OCI-LY7 (cell line): ENCODE results near the gene MRFAP1L1. TPM values are rescaled to one million over a fixed set of nuclear protein-coding genes. Genes with fewer than 3 reads are reported as not detected.

Source experiments
- BruUV-seq: library from RNA; stranded (reverse); fragments of 400-500 nt; replicated peaks from 2 replicates; lab custom pipeline; 2021; lab: Mats Ljungman, UMichigan
- CTCF ChIA-PET: fragments of 300-600 bp; sonication (Branson Sonifier 250); formaldehyde crosslinking; loops from one replicate; lab custom pipeline; 2022; ENCODE audit warnings: antibody characterized with exemption; ENCODE audit not compliant: unreplicated experiment; lab: Charles Lee
- POLR2A ChIA-PET: fragments of 300-600 bp; sonication (Branson Sonifier 250); formaldehyde crosslinking; loops from one replicate; lab custom pipeline; 2022; ENCODE audit warnings: antibody characterized with exemption; lab: Charles Lee
- DNase-seq: peaks from one replicate; pipeline ENCODE4 v3.0.0-alpha.2; 2015; ENCODE audit warnings: low spot score
- H2AFZ ChIP-seq: fragments of 200-600 bp; sonication (generic), shearing (Covaris generic); 2 replicates; pipeline ENCODE4 v1.6.1; 2014; ENCODE audit warnings: mild to moderate bottlenecking, antibody characterized with exemption, low read length, moderate library complexity
- H3K27ac ChIP-seq: fragments of 200-600 bp; sonication (generic); 2 replicates; pipeline ENCODE4 v1.5.1; 2014; ENCODE audit warnings: mixed run types, low read depth, mild to moderate bottlenecking, moderate library complexity, low read length, inconsistent platforms; ENCODE audit not compliant: poor library complexity, severe bottlenecking
- H3K36me3 ChIP-seq: fragments of 200-600 bp; sonication (generic); 2 replicates; pipeline ENCODE4 v1.6.1; 2014; ENCODE audit warnings: mild to moderate bottlenecking, antibody characterized with exemption, low read length, moderate library complexity, mixed read lengths; ENCODE audit not compliant: insufficient read depth
- H3K4me1 ChIP-seq: fragments of 200-600 bp; sonication (generic); 2 replicates; pipeline ENCODE4 v1.5.1; 2014; ENCODE audit warnings: mild to moderate bottlenecking, low read length; ENCODE audit not compliant: insufficient read depth, poor library complexity, severe bottlenecking
- H3K4me2 ChIP-seq: fragments of 200-600 bp; sonication (generic); 2 replicates; pipeline ENCODE4 v1.6.1; 2014; ENCODE audit warnings: mild to moderate bottlenecking, low read length
- H3K4me3 ChIP-seq: fragments of 200-600 bp; sonication (generic); 2 replicates; pipeline ENCODE4 v1.5.1; 2014; ENCODE audit warnings: mild to moderate bottlenecking, low read depth, low read length; ENCODE audit not compliant: poor library complexity, severe bottlenecking
- H3K79me2 ChIP-seq: fragments of 200-600 bp; sonication (generic); 2 replicates; pipeline ENCODE4 v1.6.1; 2016; ENCODE audit warnings: low read depth, mild to moderate bottlenecking, low read length, moderate library complexity, mixed read lengths; ENCODE audit not compliant: insufficient read depth
- H3K9me2 ChIP-seq: fragments of 200-600 bp; sonication (generic); 2 replicates; pipeline ENCODE4 v1.6.1; 2016; ENCODE audit warnings: mild to moderate bottlenecking, low read length, mixed read lengths; ENCODE audit not compliant: insufficient read depth
- H3K9me3 ChIP-seq: fragments of 200-600 bp; sonication (generic); 2 replicates; pipeline ENCODE4 v1.6.1; 2014; ENCODE audit warnings: mild to moderate bottlenecking, mixed run types, low read length, mixed read lengths
- H4K20me1 ChIP-seq: fragments of 200-600 bp; sonication (generic); 2 replicates; pipeline ENCODE4 v1.6.1; 2014; ENCODE audit warnings: mild to moderate bottlenecking, antibody characterized with exemption, low read length, moderate library complexity, mixed read lengths; ENCODE audit not compliant: insufficient read depth
- EZH2phosphoT487 ChIP-seq: fragments of 200-600 bp; sonication (generic); IDR thresholded peaks from 2 replicates; pipeline ENCODE4 v1.6.1; 2018; ENCODE audit warnings: low read depth, borderline replicate concordance, mild to moderate bottlenecking, mixed run types, antibody characterized with exemption, low read length, moderate library complexity, mixed read lengths
- intact Hi-C: fragments of 100-400 bp; cut with micrococcal nuclease; formaldehyde crosslinking; loops from one replicate; pipeline ENCODE4 v1.10.0; 2022; ENCODE audit not compliant: unreplicated experiment
- total RNA-seq, 2 experiments: library from RNA; depleted of rRNA in 1 of 2; stranded (reverse); fragments of >200 nt in 1 of 2; shearing (Covaris generic) in 1 of 2; gene quantifications; 2 replicates each; pipeline ENCODE4 v1.2.3, GENCODE V29; 2014 to 2022
- TF ChIP-seq, protein P1 (sequence below): fragments of 200-600 bp; sonication (generic); conservative IDR thresholded peaks from 2 replicates; pipeline ENCODE4 v1.5.1; 2014; ENCODE audit warnings: mild to moderate bottlenecking, antibody characterized with exemption, low read length, moderate library complexity, mixed read lengths

MRFAP1L1 gene
- total RNA-seq, 2 experiments from 2014 or later = 49.3 to 50.5 TPM

DNA sequence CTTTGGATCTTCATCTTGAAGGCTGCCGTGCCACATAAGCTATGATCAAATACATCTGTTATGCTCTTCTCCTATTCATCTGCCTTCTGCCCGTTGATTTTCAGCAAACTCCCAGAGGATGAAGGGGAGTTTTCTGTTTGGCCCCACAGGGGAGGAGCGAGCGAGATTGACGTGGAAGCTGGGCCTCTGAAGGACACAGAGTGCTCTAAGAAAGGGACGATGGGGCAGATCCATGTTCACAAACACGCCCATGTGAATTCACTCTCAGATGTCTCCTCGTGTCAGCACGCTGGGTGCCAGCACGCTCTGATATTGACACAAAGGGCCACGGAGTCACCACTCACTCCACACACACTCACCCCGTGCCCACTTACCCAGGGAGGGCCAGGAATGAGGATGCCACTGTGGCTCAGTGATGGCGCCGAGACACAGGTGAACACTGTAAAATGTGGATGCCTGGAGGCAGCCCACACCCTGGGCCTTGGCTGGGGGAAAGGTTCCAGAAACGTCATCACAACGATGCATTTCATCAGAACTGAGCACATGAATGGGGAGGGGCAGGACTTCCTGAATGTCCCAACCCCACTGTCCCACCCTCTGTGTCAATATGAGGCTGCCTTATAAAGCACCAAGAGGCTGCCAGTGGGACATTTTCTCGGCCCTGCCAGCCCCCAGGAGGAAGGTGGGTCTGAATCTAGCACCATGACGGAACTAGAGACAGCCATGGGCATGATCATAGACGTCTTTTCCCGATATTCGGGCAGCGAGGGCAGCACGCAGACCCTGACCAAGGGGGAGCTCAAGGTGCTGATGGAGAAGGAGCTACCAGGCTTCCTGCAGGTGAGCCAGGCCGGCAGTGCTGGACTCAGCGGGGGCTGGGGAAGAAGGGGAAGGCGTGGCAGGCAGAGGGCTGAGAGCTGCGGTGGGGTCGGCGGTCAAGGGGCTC is 16.2 kb downstream of the MRFAP1L1 start, which contains the start of gene S100P:
S100P (plus strand) TSS at position 648 of the 946 bp plus-strand sequence; CDS start at position 703, 55 bp downstream.
- Histone ChIP-seq H3K4me2 (no peak within 1 kb of the TSS), H4K20me1 (no peaks in the 10 kb centered on the region), H3K9me2 (no peaks in the 10 kb centered on the region), H3K9me3 (no peaks in the 10 kb centered on the region), H2AFZ (no peak within 1 kb of the TSS), H3K79me2 (no peaks in the 10 kb centered on the region), H3K4me1 (no peaks in the 10 kb centered on the region), H3K4me3 (no peak within 1 kb of the TSS), H3K36me3 (no peaks in the 10 kb centered on the region), H3K27ac (no peak within 1 kb of the TSS)
- CTCF ChIA-PET = interaction anchor here (0.7 kb wide), 1 partner anchor 1257 kb away, joined by 3 read pairs; no protein-coding TSS in a partner anchor
- intact Hi-C loops = no loop called here
- DNase-seq = no peak
- POLR2A ChIA-PET = no interaction called here
- TF ChIP-seq EZH2phosphoT487 = no peak
- no TSS peak for BruUV-seq

- Histone ChIP-seq H3K4me3 (no peak overlapping the region), H3K36me3 (no peaks in the 10 kb centered on the region), H2AFZ (no peak overlapping the region), H3K4me1 (no peaks in the 10 kb centered on the region), H3K27ac (no peak overlapping the region), H3K4me2 (no peak overlapping the region), H4K20me1 (no peaks in the 10 kb centered on the region), H3K9me2 (no peaks in the 10 kb centered on the region), H3K9me3 (no peaks in the 10 kb centered on the region), H3K79me2 (no peaks in the 10 kb centered on the region)
- ChIA-PET POLR2A (no interaction called here), CTCF (interaction anchor here (0.6 kb wide), 1 partner anchor 1593 kb away, joined by 4 read pairs; no protein-coding TSS in a partner anchor)
- no TSS peak for BruUV-seq
- TF ChIP-seq EZH2phosphoT487 = no peak
- TF ChIP-seq, protein P1, sequence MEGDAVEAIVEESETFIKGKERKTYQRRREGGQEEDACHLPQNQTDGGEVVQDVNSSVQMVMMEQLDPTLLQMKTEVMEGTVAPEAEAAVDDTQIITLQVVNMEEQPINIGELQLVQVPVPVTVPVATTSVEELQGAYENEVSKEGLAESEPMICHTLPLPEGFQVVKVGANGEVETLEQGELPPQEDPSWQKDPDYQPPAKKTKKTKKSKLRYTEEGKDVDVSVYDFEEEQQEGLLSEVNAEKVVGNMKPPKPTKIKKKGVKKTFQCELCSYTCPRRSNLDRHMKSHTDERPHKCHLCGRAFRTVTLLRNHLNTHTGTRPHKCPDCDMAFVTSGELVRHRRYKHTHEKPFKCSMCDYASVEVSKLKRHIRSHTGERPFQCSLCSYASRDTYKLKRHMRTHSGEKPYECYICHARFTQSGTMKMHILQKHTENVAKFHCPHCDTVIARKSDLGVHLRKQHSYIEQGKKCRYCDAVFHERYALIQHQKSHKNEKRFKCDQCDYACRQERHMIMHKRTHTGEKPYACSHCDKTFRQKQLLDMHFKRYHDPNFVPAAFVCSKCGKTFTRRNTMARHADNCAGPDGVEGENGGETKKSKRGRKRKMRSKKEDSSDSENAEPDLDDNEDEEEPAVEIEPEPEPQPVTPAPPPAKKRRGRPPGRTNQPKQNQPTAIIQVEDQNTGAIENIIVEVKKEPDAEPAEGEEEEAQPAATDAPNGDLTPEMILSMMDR = no peak
- intact Hi-C loops = no loop called here
- no peak for DNase-seq
These were observed 16.9 kb downstream of the MRFAP1L1 start for GRCh38 chr4:6692806-6693205.

GRCh38 chr4:6692379-6692778 is 17.3 kb downstream of the MRFAP1L1 start:
- DNase-seq = no peak
- Histone ChIP-seq H3K36me3 (no peaks in the 10 kb centered on the region), H4K20me1 (no peaks in the 10 kb centered on the region), H3K27ac (no peak overlapping the region), H3K4me1 (no peaks in the 10 kb centered on the region), H3K9me3 (no peaks in the 10 kb centered on the region), H3K4me2 (no peak overlapping the region), H3K4me3 (no peak overlapping the region), H3K9me2 (no peaks in the 10 kb centered on the region), H2AFZ (no peak overlapping the region), H3K79me2 (no peaks in the 10 kb centered on the region)
- ChIA-PET POLR2A (no interaction called here), CTCF (interaction anchor here (0.6 kb wide), 1 partner anchor 1593 kb away, joined by 4 read pairs; no protein-coding TSS in a partner anchor)
- TF ChIP-seq, protein P1 = no peak
- TF ChIP-seq EZH2phosphoT487 = no peak
- intact Hi-C loops = no loop called here
- no TSS peak for BruUV-seq
